HUES48 (cell line): ENCODE results near the gene RAD51B.

Experiments
- H3K27ac ChIP-seq: one replicate; pipeline ENCODE4 v1.7.0; 2013; ENCODE audit warnings: low read depth, low read length, inconsistent platforms
- H3K27me3 ChIP-seq: 2 replicates; pipeline ENCODE4 v1.6.1; 2013; ENCODE audit warnings: mild to moderate bottlenecking, low read length; ENCODE audit not compliant: control insufficient read depth, insufficient read depth
- H3K36me3 ChIP-seq: 2 replicates; pipeline ENCODE4 v1.6.1; 2013; ENCODE audit warnings: low read length; ENCODE audit not compliant: control insufficient read depth, insufficient read depth
- H3K4me1 ChIP-seq: 2 replicates; pipeline ENCODE4 v1.6.1; 2013; ENCODE audit warnings: mild to moderate bottlenecking, low read length; ENCODE audit not compliant: control insufficient read depth, insufficient read depth
- H3K4me3 ChIP-seq: 2 replicates; pipeline ENCODE4 v1.5.1; 2013; ENCODE audit warnings: mild to moderate bottlenecking, low read depth, low read length
- H3K9ac ChIP-seq: 2 replicates; pipeline ENCODE4 v1.6.1; 2013; ENCODE audit warnings: mild to moderate bottlenecking, low read depth, low read length, moderate library complexity
- H3K9me3 ChIP-seq: 2 replicates; pipeline ENCODE4 v1.6.1; 2013; ENCODE audit warnings: low read length; ENCODE audit not compliant: control insufficient read depth, insufficient read depth

Gene RAD51B

DNA sequence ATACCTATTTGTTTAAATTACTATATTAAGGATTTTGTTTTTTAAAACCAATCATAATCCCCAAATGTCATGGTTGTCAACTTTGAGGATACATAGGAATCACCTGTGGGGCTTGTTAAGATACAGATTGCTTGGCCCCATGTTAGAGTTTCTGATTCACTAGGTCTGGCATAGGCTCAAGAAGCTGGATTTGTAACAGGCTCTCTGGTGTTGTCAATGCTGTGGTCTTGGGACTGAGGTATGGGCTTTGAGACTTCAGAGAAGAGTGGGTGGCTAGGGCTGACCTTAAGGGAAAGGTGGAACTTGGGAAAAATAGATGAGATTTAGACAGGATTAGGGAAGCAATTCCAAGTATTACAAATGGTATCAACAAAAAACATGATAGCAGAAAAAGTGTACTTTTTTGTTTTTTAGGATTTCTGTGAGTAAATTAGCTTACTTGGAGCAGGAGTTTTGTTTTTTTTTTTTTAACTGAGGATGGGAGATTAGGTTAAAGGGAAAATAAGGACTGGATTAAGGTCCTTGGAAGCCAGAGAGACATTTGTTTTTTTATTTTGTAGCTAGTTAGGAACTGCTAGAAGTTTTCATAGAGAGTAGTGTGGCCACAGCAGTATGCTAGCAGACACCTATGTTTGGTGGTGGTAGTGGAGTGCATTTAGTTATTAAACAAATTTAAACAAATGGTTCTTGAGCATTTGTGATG is 88.6 kb downstream of the RAD51B start:
- Histone ChIP-seq H3K36me3 (no peaks in the 10 kb centered on the region), H3K4me3 (no peak overlapping the region), H3K9ac (no peak overlapping the region), H3K4me1 (no peaks in the 10 kb centered on the region), H3K27me3 (no peaks in the 10 kb centered on the region), H3K9me3 (no peaks in the 10 kb centered on the region), H3K27ac (no peak overlapping the region)

DNA sequence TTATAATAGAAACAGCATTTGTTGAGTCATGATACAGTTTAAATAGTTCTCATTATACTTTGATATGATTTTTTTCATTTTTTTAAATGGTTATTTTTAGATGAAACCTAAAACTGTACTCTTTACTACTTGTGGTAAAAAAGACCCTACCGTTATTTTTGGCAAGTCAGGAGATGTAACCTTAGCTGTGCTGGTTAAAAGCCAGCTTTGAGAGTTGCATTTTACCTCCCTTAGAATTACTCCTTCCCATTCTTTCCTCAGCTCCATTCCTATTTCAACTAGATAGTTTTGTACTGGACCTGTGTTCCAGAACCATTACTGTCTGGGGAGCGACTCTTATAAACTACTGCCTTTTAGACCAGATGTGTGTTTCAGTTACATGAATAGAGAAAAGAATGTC is 92.0 kb downstream of the RAD51B start:
- no peaks in the 10 kb centered on the region for H3K36me3 ChIP-seq
- H3K27ac ChIP-seq, result no peak overlapping the region
- no peak overlapping the region for H3K4me3 ChIP-seq
- H3K27me3 ChIP-seq, result no peaks in the 10 kb centered on the region
- H3K9ac ChIP-seq, result no peak overlapping the region
- no peaks in the 10 kb centered on the region for H3K4me1 ChIP-seq
- no peaks in the 10 kb centered on the region for H3K9me3 ChIP-seq

DNA sequence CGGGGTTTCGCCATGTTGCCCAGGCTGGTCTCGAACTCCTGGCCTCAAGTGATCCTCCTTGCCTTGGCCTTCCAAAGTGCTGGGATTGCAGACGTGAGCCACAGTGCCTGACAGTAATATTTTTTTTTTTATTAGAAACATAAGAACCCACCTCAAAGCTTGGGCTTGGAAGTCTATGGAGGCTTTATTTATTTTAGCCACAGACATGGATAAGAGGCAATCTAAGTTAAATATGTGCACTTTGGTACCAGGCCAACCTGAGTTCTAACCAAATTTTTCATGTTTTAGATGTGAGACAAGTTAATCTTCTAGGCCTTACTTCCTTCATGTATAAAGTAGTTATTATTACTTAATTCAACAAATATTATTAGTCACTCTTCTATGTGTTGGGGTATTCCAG is 96.9 kb downstream of the RAD51B start:
- no peaks in the 10 kb centered on the region for H3K36me3 ChIP-seq
- no peak overlapping the region for H3K4me3 ChIP-seq
- no peak overlapping the region for H3K27ac ChIP-seq
- H3K27me3 ChIP-seq, result no peaks in the 10 kb centered on the region
- H3K4me1 ChIP-seq, result peaks cover 9% of the 10 kb centered on the region; the same call in 1 of the 2 replicates
- H3K9ac ChIP-seq, result no peak overlapping the region
- no peaks in the 10 kb centered on the region for H3K9me3 ChIP-seq

GRCh38 chr14:67917006-67917405 is 97.4 kb downstream of the RAD51B start:
- Histone ChIP-seq H3K4me3 (no peak overlapping the region), H3K9ac (no peak overlapping the region), H3K36me3 (no peaks in the 10 kb centered on the region), H3K4me1 (peaks cover 9% of the 10 kb centered on the region; the same call in 1 of the 2 replicates), H3K27ac (no peak overlapping the region), H3K9me3 (no peaks in the 10 kb centered on the region), H3K27me3 (no peaks in the 10 kb centered on the region)

- no peaks in the 10 kb centered on the region for H3K27me3 ChIP-seq
- H3K27ac ChIP-seq, result no peak overlapping the region
- no peaks in the 10 kb centered on the region for H3K9me3 ChIP-seq
- H3K4me3 ChIP-seq, result no peak overlapping the region
- H3K9ac ChIP-seq, result no peak overlapping the region
- H3K4me1 ChIP-seq, result peaks cover 9% of the 10 kb centered on the region; the same call in 1 of the 2 replicates
- no peaks in the 10 kb centered on the region for H3K36me3 ChIP-seq
These were observed 99.3 kb downstream of the RAD51B start for GRCh38 chr14:67918838-67919237.

DNA sequence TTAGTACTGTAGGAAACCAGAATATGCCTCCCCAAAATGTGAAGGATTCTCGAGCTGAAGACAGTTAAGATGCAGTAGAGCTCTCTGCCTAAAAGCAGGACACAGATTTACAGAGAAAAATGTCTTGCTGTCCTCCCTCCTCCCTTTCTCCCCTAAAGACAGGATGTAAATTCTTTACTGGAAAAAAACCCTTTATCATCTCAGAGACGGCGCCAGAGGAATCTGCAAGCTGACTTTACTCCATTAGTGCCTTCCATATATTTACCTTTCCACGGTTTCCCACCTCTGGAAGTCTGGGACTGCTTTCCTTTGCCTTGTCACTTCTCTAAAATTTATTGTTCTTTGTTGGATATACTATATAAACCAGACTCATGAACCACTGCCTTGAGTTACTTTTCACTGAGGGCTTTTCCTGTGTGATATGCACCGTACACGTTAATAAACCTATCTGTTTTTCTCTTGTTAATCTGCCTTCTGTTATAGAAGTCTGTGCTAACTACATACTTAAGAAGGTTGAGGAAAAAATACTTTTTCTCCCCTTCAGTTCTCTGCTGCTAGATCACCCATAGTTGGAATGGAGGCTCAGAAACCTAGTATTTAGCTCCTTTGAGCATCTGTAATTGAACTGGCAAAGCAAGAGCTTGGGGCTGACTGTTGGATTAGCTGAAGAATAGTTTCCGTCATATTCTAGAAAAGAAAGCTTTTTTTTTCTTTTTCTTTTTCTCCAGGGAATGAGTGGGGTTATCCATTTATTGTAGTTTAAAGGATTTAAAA is 99.9 kb downstream of the RAD51B start:
- Histone ChIP-seq H3K4me3 (no peak overlapping the region), H3K4me1 (peaks cover 9% of the 10 kb centered on the region; the same call in 1 of the 2 replicates), H3K9ac (no peak overlapping the region)

GRCh38 chr14:67926821-67927220 is 107.2 kb downstream of the RAD51B start:
- Histone ChIP-seq H3K36me3 (no peaks in the 10 kb centered on the region), H3K27me3 (no peaks in the 10 kb centered on the region), H3K4me3 (no peak overlapping the region), H3K9me3 (peaks cover 5% of the 10 kb centered on the region; the same call in 1 of the 2 replicates), H3K4me1 (peaks cover 9% of the 10 kb centered on the region; the same call in 1 of the 2 replicates), H3K27ac (no peak overlapping the region), H3K9ac (no peak overlapping the region)

More for the DNA sequence above, 99.9 kb downstream of the RAD51B start:
- Histone ChIP-seq H3K9me3 (no peaks in the 10 kb centered on the region), H3K36me3 (no peaks in the 10 kb centered on the region), H3K27ac (no peak overlapping the region), H3K27me3 (no peaks in the 10 kb centered on the region)

GRCh38 chr14:67927244-67927643 is 107.7 kb downstream of the RAD51B start:
- no peak overlapping the region for H3K27ac ChIP-seq
- H3K4me3 ChIP-seq, result no peak overlapping the region
- no peaks in the 10 kb centered on the region for H3K36me3 ChIP-seq
- peaks cover 5% of the 10 kb centered on the region; the same call in 1 of the 2 replicates for H3K9me3 ChIP-seq
- H3K4me1 ChIP-seq, result peaks cover 9% of the 10 kb centered on the region; the same call in 1 of the 2 replicates
- H3K9ac ChIP-seq, result no peak overlapping the region
- H3K27me3 ChIP-seq, result no peaks in the 10 kb centered on the region

DNA sequence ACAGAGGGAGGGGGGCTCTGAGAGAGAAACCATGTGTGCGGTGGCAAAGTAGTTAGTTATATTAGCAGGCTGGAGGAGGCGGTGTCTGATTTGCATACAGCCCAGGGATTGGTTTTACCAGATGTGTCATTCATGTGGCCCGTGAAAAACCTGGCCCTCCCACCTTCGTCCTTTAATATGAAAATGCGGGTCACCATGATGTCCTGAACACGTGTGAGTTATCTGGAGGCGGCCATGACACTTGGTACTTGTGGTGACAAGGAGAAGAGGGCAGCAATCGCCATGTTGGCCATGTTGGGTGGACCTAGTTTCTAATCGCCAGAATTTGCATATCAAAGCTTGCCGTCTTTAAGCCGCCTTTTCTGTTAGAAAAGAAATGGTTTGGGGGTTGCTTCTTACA is 108.8 kb downstream of the RAD51B start:
- H3K36me3 ChIP-seq, result no peaks in the 10 kb centered on the region
- H3K27me3 ChIP-seq, result no peaks in the 10 kb centered on the region
- peaks cover 18% of the 10 kb centered on the region for H3K4me1 ChIP-seq
- no peak overlapping the region for H3K4me3 ChIP-seq
- H3K9me3 ChIP-seq, result peaks cover 5% of the 10 kb centered on the region; the same call in 1 of the 2 replicates
- no peak overlapping the region for H3K9ac ChIP-seq
- H3K27ac ChIP-seq, result no peak overlapping the region

- H3K4me3 ChIP-seq, result no peak overlapping the region
- H3K9me3 ChIP-seq, result no peaks in the 10 kb centered on the region
- H3K36me3 ChIP-seq, result no peaks in the 10 kb centered on the region
- H3K27me3 ChIP-seq, result no peaks in the 10 kb centered on the region
- peaks cover 40% of the 10 kb centered on the region for H3K4me1 ChIP-seq
- H3K9ac ChIP-seq, result no peak overlapping the region
- H3K27ac ChIP-seq, result peak overlapping the region; percentile 80
These were observed 113.2 kb downstream of the RAD51B start for GRCh38 chr14:67932708-67933246.

- Histone ChIP-seq H3K36me3 (no peaks in the 10 kb centered on the region), H3K9ac (no peak overlapping the region), H3K4me3 (no peak overlapping the region), H3K9me3 (no peaks in the 10 kb centered on the region), H3K27ac (peak overlapping the region; percentile 80), H3K27me3 (no peaks in the 10 kb centered on the region), H3K4me1 (peaks cover 45% of the 10 kb centered on the region)
These were observed 113.7 kb downstream of the RAD51B start for GRCh38 chr14:67933266-67933665.
